NT2/D1 (cell line): ENCODE results near the gene CANX.

Source experiments
- DNase-seq: peaks from one replicate; pipeline ENCODE4 v3.0.0-alpha.2; 2011; ENCODE audit warnings: low read depth, low spot score
- H3K27me3 ChIP-seq: 2 replicates; pipeline ENCODE4 v1.6.0; 2011; ENCODE audit warnings: mild to moderate bottlenecking; ENCODE audit not compliant: insufficient read length, insufficient read depth
- H3K36me3 ChIP-seq: 2 replicates; pipeline ENCODE4 v1.6.1; 2011; ENCODE audit warnings: mild to moderate bottlenecking, low read length, mixed read lengths; ENCODE audit not compliant: insufficient read depth, insufficient read length
- H3K4me1 ChIP-seq: 2 replicates; pipeline ENCODE4 v1.5.1; 2011; ENCODE audit not compliant: insufficient read depth, insufficient read length
- H3K4me3 ChIP-seq: 2 replicates; pipeline ENCODE4 v1.5.1; 2011; ENCODE audit warnings: low read depth; ENCODE audit not compliant: insufficient read length
- H3K9ac ChIP-seq: 2 replicates; pipeline ENCODE4 v1.6.0; 2011; ENCODE audit warnings: low read depth; ENCODE audit not compliant: insufficient read length
- H3K9me3 ChIP-seq: 2 replicates; pipeline ENCODE4 v1.5.1; 2011; ENCODE audit warnings: mild to moderate bottlenecking, low read length; ENCODE audit not compliant: insufficient read depth
- SUZ12 ChIP-seq: IDR thresholded peaks from 2 replicates; pipeline ENCODE4 v1.6.1; 2011; ENCODE audit not compliant: insufficient read length, insufficient read depth; ENCODE audit errors: extremely low read depth
- YY1 ChIP-seq: IDR thresholded peaks from 2 replicates; pipeline ENCODE4 v1.6.1; 2011; ENCODE audit not compliant: insufficient read length, insufficient read depth
- ZNF274 ChIP-seq: IDR thresholded peaks from 2 replicates; pipeline ENCODE4 v1.6.1; 2011; ENCODE audit warnings: mild to moderate bottlenecking, low read depth, low read length

Gene CANX

GRCh38 chr5:179768326-179769085 lies 69.7 kb downstream of the CANX start:
- Histone ChIP-seq H3K9me3 (no peaks in the 10 kb centered on the region), H3K9ac (no peak overlapping the region), H3K36me3 (peaks cover 73% of the 10 kb centered on the region), H3K27me3 (no peaks in the 10 kb centered on the region), H3K4me3 (no peak overlapping the region), H3K4me1 (peaks cover 17% of the 10 kb centered on the region)
- no peak for DNase-seq
- TF ChIP-seq ZNF274 (no peak), YY1 (no peak), SUZ12 (no peak)

GRCh38 chr5:179769271-179769670 lies 70.5 kb downstream of the CANX start:
- H3K36me3 ChIP-seq = peaks cover 81% of the 10 kb centered on the region
- no peak overlapping the region for H3K4me3 ChIP-seq
- TF ChIP-seq YY1 = no peak
- TF ChIP-seq SUZ12 = no peak
- H3K4me1 ChIP-seq = peaks cover 12% of the 10 kb centered on the region
- no peak for DNase-seq
- no peaks in the 10 kb centered on the region for H3K9me3 ChIP-seq
- no peak overlapping the region for H3K9ac ChIP-seq
- H3K27me3 ChIP-seq = no peaks in the 10 kb centered on the region

- H3K4me3 ChIP-seq = no peak overlapping the region
- peaks cover 12% of the 10 kb centered on the region for H3K4me1 ChIP-seq
- no peak overlapping the region for H3K9ac ChIP-seq
- no peak for DNase-seq
- no peaks in the 10 kb centered on the region for H3K9me3 ChIP-seq
- peaks cover 86% of the 10 kb centered on the region for H3K36me3 ChIP-seq
- H3K27me3 ChIP-seq = no peaks in the 10 kb centered on the region
- TF ChIP-seq YY1 (no peak), SUZ12 (no peak), ZNF274 (no peak)
Observed at GRCh38 chr5:179769796-179770195, 71.0 kb downstream of the CANX start.

- Histone ChIP-seq H3K9ac (no peak overlapping the region), H3K9me3 (no peaks in the 10 kb centered on the region), H3K36me3 (peaks cover 91% of the 10 kb centered on the region), H3K4me1 (peaks cover 3% of the 10 kb centered on the region), H3K4me3 (no peak overlapping the region), H3K27me3 (no peaks in the 10 kb centered on the region)
- TF ChIP-seq ZNF274 = no peak
- no peak for TF ChIP-seq SUZ12
- no peak for TF ChIP-seq YY1
- DNase-seq = no peak
Observed at GRCh38 chr5:179771311-179771895, 72.6 kb downstream of the CANX start.

GRCh38 chr5:179772351-179772750 lies 73.6 kb downstream of the CANX start:
- H3K27me3 ChIP-seq = no peaks in the 10 kb centered on the region
- no peak overlapping the region for H3K4me3 ChIP-seq
- H3K36me3 ChIP-seq = peaks cover 83% of the 10 kb centered on the region
- no peak for DNase-seq
- TF ChIP-seq YY1 (no peak), SUZ12 (no peak), ZNF274 (no peak)
- H3K9ac ChIP-seq = no peak overlapping the region
- no peaks in the 10 kb centered on the region for H3K9me3 ChIP-seq
- H3K4me1 ChIP-seq = no peaks in the 10 kb centered on the region

- Histone ChIP-seq H3K36me3 (peaks cover 82% of the 10 kb centered on the region), H3K9ac (no peak overlapping the region), H3K9me3 (no peaks in the 10 kb centered on the region), H3K27me3 (no peaks in the 10 kb centered on the region), H3K4me1 (no peaks in the 10 kb centered on the region), H3K4me3 (no peak overlapping the region)
- TF ChIP-seq SUZ12 = no peak
- no peak for TF ChIP-seq ZNF274
- TF ChIP-seq YY1 = no peak
- no peak for DNase-seq
Observed at GRCh38 chr5:179773686-179774040, 74.9 kb downstream of the CANX start.

GRCh38 chr5:179774442-179774841 lies 75.7 kb downstream of the CANX start:
- Histone ChIP-seq H3K4me3 (no peak overlapping the region), H3K36me3 (peaks cover 77% of the 10 kb centered on the region), H3K4me1 (no peaks in the 10 kb centered on the region), H3K9ac (no peak overlapping the region), H3K27me3 (no peaks in the 10 kb centered on the region), H3K9me3 (no peaks in the 10 kb centered on the region)
- no peak for TF ChIP-seq ZNF274
- TF ChIP-seq YY1 = no peak
- DNase-seq = no peak
